Caco-2 (cell line): ENCODE data around the gene SLC35G1. TPM values are rescaled to one million over a fixed set of nuclear protein-coding genes. Genes with fewer than 3 reads are reported as not detected.

Experiments used
- BruUV-seq: library from RNA; stranded (reverse); fragments of 400-500 nt; replicated peaks from 2 replicates; lab custom pipeline; 2021; lab: Mats Ljungman, UMichigan
- CTCF ChIA-PET: fragments of 300-600 bp; sonication (Branson Sonifier 250); formaldehyde crosslinking; loops from one replicate; lab custom pipeline; 2022; ENCODE audit warnings: antibody characterized with exemption; lab: Charles Lee
- POLR2A ChIA-PET: fragments of 300-600 bp; sonication (Branson Sonifier 250); formaldehyde crosslinking; loops from one replicate; lab custom pipeline; 2022; ENCODE audit warnings: antibody characterized with exemption; lab: Charles Lee
- DNase-seq, 2 experiments: peaks; one replicate each; pipeline versions ENCODE4 v3.0.0 to v3.0.0-alpha.2; 2020 to 2022
- H3K27me3 ChIP-seq: replicated peaks from 2 replicates; pipeline ENCODE4 v1.6.0; 2011; ENCODE audit warnings: low read length; ENCODE audit not compliant: control insufficient read depth, insufficient read depth
- H3K36me3 ChIP-seq: 2 replicates; pipeline ENCODE4 v1.5.1; 2011; ENCODE audit warnings: low read length; ENCODE audit not compliant: control insufficient read depth, insufficient read depth
- H3K4me1 ChIP-seq: fragments of 250-450 bp; sonication (Bioruptor Pico); 2 replicates; pipeline ENCODE4 v1.5.1; 2020; ENCODE audit warnings: mild to moderate bottlenecking
- H3K4me3 ChIP-seq: 2 replicates; pipeline ENCODE4 v1.5.1; 2011; ENCODE audit warnings: low read depth, mild to moderate bottlenecking, control low read depth, low read length
- H3K9me3 ChIP-seq: fragments of 250-450 bp; sonication (Bioruptor Pico); 2 replicates; pipeline ENCODE4 v1.5.1; 2020; ENCODE audit warnings: mild to moderate bottlenecking, moderate library complexity
- H3K27ac Mint-ChIP-seq: one replicate; pipeline ENCODE4 v1.8.0; 2022; ENCODE audit warnings: mixed read lengths; ENCODE audit not compliant: unreplicated experiment
- H3K27me3 Mint-ChIP-seq: one replicate; pipeline ENCODE4 v1.8.0; 2022; ENCODE audit warnings: mixed read lengths; ENCODE audit not compliant: insufficient read depth, unreplicated experiment
- H3K36me3 Mint-ChIP-seq: one replicate; pipeline ENCODE4 v1.8.0; 2022; ENCODE audit warnings: mild to moderate bottlenecking, mixed read lengths; ENCODE audit not compliant: insufficient read depth, unreplicated experiment
- H3K4me1 Mint-ChIP-seq: one replicate; pipeline ENCODE4 v1.8.0; 2022; ENCODE audit warnings: low read depth, mixed read lengths; ENCODE audit not compliant: unreplicated experiment
- H3K4me3 Mint-ChIP-seq: one replicate; pipeline ENCODE4 v1.8.0; 2022; ENCODE audit warnings: mild to moderate bottlenecking, moderate library complexity, mixed read lengths; ENCODE audit not compliant: unreplicated experiment
- H3K9me3 Mint-ChIP-seq: one replicate; pipeline ENCODE4 v1.8.0; 2022; ENCODE audit warnings: mixed read lengths; ENCODE audit not compliant: unreplicated experiment
- CTCF ChIP-seq, 2 experiments: fragments of 200-600 bp in 1 of 2; IDR thresholded peaks; 1 replicate in 1 of 2; 2 replicates in 1 of 2; pipeline versions ENCODE4 v1.5.1 to v1.8.0; 2011 to 2022; ENCODE audit warnings: antibody characterized with exemption in 1 of 2, control low read depth in 1 of 2, inconsistent platforms in 1 of 2, low read depth in 1 of 2, low read length in 1 of 2, mild to moderate bottlenecking in 1 of 2, moderate library complexity in 1 of 2; ENCODE audit not compliant: insufficient read depth in 1 of 2, severe bottlenecking in 1 of 2, unreplicated experiment in 1 of 2
- intact Hi-C: fragments of 100-400 bp; cut with micrococcal nuclease; formaldehyde crosslinking; loops from one replicate; pipeline ENCODE4 v1.10.0; 2022; ENCODE audit not compliant: unreplicated experiment
- total RNA-seq: library from RNA; stranded (reverse); gene quantifications from 2 replicates; pipeline ENCODE4 v1.2.3, GENCODE V29; 2022

The SLC35G1 gene
- total RNA-seq, 1 experiment from 2014 or later: 11.0 TPM

GRCh38 chr10:93899109-93899508, 5.3 kb downstream of the SLC35G1 start:
- ChIA-PET CTCF (no interaction called here), POLR2A (no interaction called here)
- H3K27me3 ChIP-seq: no peaks in the 10 kb centered on the region
- Mint-ChIP-seq H3K36me3 (peaks cover 4% of the 10 kb centered on the region), H3K4me1 (no peaks in the 10 kb centered on the region), H3K9me3 (no peaks in the 10 kb centered on the region), H3K27ac (no peak overlapping the region), H3K4me3 (no peak overlapping the region), H3K27me3 (no peaks in the 10 kb centered on the region)
- no peaks in the 10 kb centered on the region for H3K36me3 ChIP-seq
- BruUV-seq: no TSS peak
- no peak for TF ChIP-seq CTCF (IDR thresholded peaks at IDR 0.05; ENCODE audit: insufficient read depth in 1 of 2, low read depth in 1 of 2, low read length in 1 of 2, severe bottlenecking in 1 of 2, unreplicated experiment in 1 of 2)
- no peak overlapping the region for H3K4me3 ChIP-seq
- DNase-seq: no peak
- intact Hi-C loops: no loop called here
- H3K9me3 ChIP-seq: no peaks in the 10 kb centered on the region
- H3K4me1 ChIP-seq: peaks cover 6% of the 10 kb centered on the region; the same call in 1 of the 2 replicates

- no peak overlapping the region for H3K4me3 Mint-ChIP-seq
- no peak overlapping the region for H3K27ac Mint-ChIP-seq
- intact Hi-C loops: no loop called here
- TF ChIP-seq CTCF (IDR thresholded peaks at IDR 0.05; ENCODE audit: insufficient read depth in 1 of 2, low read depth in 1 of 2, low read length in 1 of 2, severe bottlenecking in 1 of 2, unreplicated experiment in 1 of 2): no peak
- DNase-seq: no peak
- H3K4me1 Mint-ChIP-seq: no peaks in the 10 kb centered on the region
- H3K4me3 ChIP-seq: no peak overlapping the region
- ChIA-PET POLR2A (no interaction called here), CTCF (no interaction called here)
- no peaks in the 10 kb centered on the region for H3K27me3 ChIP-seq
- H3K36me3 Mint-ChIP-seq: no peaks in the 10 kb centered on the region
- H3K9me3 ChIP-seq: no peaks in the 10 kb centered on the region
- no peaks in the 10 kb centered on the region for H3K4me1 ChIP-seq
- no TSS peak for BruUV-seq
- no peaks in the 10 kb centered on the region for H3K36me3 ChIP-seq
- no peaks in the 10 kb centered on the region for H3K27me3 Mint-ChIP-seq
- H3K9me3 Mint-ChIP-seq: no peaks in the 10 kb centered on the region
These were observed 9.3 kb downstream of the SLC35G1 start for GRCh38 chr10:93903051-93903450.

- no peak overlapping the region for H3K4me3 Mint-ChIP-seq
- POLR2A ChIA-PET: no interaction called here
- BruUV-seq: no TSS peak
These were observed 11.1 kb downstream of the SLC35G1 start for GRCh38 chr10:93904901-93905300.

More at GRCh38 chr10:93904901-93905300, 11.1 kb downstream of the SLC35G1 start:
- Histone ChIP-seq H3K4me3 (no peak overlapping the region), H3K27me3 (no peaks in the 10 kb centered on the region), H3K36me3 (no peaks in the 10 kb centered on the region), H3K4me1 (no peaks in the 10 kb centered on the region), H3K9me3 (no peaks in the 10 kb centered on the region)
- no peak for DNase-seq
- H3K27me3 Mint-ChIP-seq: no peaks in the 10 kb centered on the region
- intact Hi-C loops: no loop called here
- H3K27ac Mint-ChIP-seq: no peak overlapping the region
- H3K36me3 Mint-ChIP-seq: no peaks in the 10 kb centered on the region
- TF ChIP-seq CTCF (IDR thresholded peaks at IDR 0.05; ENCODE audit: insufficient read depth in 1 of 2, low read depth in 1 of 2, low read length in 1 of 2, severe bottlenecking in 1 of 2, unreplicated experiment in 1 of 2): no peak
- no peaks in the 10 kb centered on the region for H3K4me1 Mint-ChIP-seq
- CTCF ChIA-PET: interaction anchor here (0.5 kb wide), 1 partner anchor 417 kb away, joined by 4 read pairs; no protein-coding TSS in a partner anchor
- H3K9me3 Mint-ChIP-seq: no peaks in the 10 kb centered on the region
